Posterior cingulate gyrus (tissue), 11 donors: ENCODE measurements around the gene DOCK11.
"Not testable (repeated sequence)": the region's sequence is repeated elsewhere in the genome, so short reads cannot be mapped to it uniquely, and the experiment has no call there.

Experiments used
- DNase-seq, 10 donors: peaks; one replicate each; pipeline versions ENCODE4 v3.0.0 to v3.0.0-alpha.2; 2020 to 2021; ENCODE audit warnings: mixed read lengths in 3 of 10
- intact Hi-C: fragments of 100-400 bp; cut with DNase I; formaldehyde crosslinking; loops from one replicate; pipeline ENCODE4 v1.15.1; 2023

DOCK11 gene

GRCh38 chrX:118726887-118727685, 231.5 kb downstream of the DOCK11 start, which contains the start of gene IL13RA1:
Gene IL13RA1, plus strand, starts transcription at chrX:118727606. Its CDS starts 33 bp downstream, at chrX:118727639.
- intact Hi-C loops, result no loop called here
- peak in 4 of 10 donors; percentile 9 to 74 (median 24) for DNase-seq

GRCh38 chrX:118727686-118728339, 232.2 kb downstream of the DOCK11 start:
- DNase-seq, result peak in 4 of 10 donors; percentile 7 to 85 (median 48)
- intact Hi-C loops, result no loop called here

- intact Hi-C loops, result no loop called here
- no peak for DNase-seq
Observed at GRCh38 chrX:118729042-118729652, 233.5 kb downstream of the DOCK11 start.

- DNase-seq, result no peak
- intact Hi-C loops, result no loop called here
Observed at GRCh38 chrX:118730500-118731247, 235.1 kb downstream of the DOCK11 start.

GRCh38 chrX:118732551-118732950, 236.9 kb downstream of the DOCK11 start:
- intact Hi-C loops, DNase-seq: not testable (repeated sequence)

- DNase-seq, result no peak
- intact Hi-C loops, result no loop called here
Observed at GRCh38 chrX:118734909-118735308, 239.3 kb downstream of the DOCK11 start.
